Measurements from ENCODE around the gene RASA3. TPM values are rescaled to one million over a fixed set of nuclear protein-coding genes. Genes with fewer than 3 reads are reported as not detected.

The RASA3 gene
- total RNA-seq, 2 experiments from 2014 or later = 28.9 to 32.3 TPM

GRCh38 chr13:113954046-113954835, 178.2 kb downstream of the RASA3 start:
- ChIA-PET CTCF (interaction anchor here (1.5 kb wide), 1 partner anchor 272 kb away, joined by 5 read pairs; no protein-coding TSS in a partner anchor), POLR2A (interaction anchor here (1.3 kb wide), 1 partner anchor 275 kb away, joined by 4 read pairs; no protein-coding TSS in a partner anchor)
- no peaks in the 10 kb centered on the region for H3K27me3 Mint-ChIP-seq
- ATAC-seq (no peak), DNase-seq (no peak)
- peaks cover 3% of the 10 kb centered on the region for H3K9me3 Mint-ChIP-seq
- intact Hi-C loops (cut with micrococcal nuclease) = no loop called here
- H3K4me3 Mint-ChIP-seq = no peak overlapping the region
- no peak overlapping the region for H3K27ac Mint-ChIP-seq
- H3K4me1 Mint-ChIP-seq (ENCODE audit: low read depth) = peaks cover 2% of the 10 kb centered on the region
- H3K36me3 Mint-ChIP-seq (ENCODE audit: low read depth) = peaks cover 16% of the 10 kb centered on the region
- no peak for TF ChIP-seq CTCF (IDR thresholded peaks at IDR 0.05)

GRCh38 chr13:113953561-113953960, 178.9 kb downstream of the RASA3 start:
- POLR2A ChIA-PET = interaction anchor here (1.3 kb wide), 1 partner anchor 275 kb away, joined by 4 read pairs; no protein-coding TSS in a partner anchor
- CTCF ChIA-PET = interaction anchor here (1.5 kb wide), 1 partner anchor 273 kb away, joined by 5 read pairs; no protein-coding TSS in a partner anchor

GRCh38 chr13:113952983-113953520, 179.4 kb downstream of the RASA3 start:
- intact Hi-C loops (cut with micrococcal nuclease) = no loop called here
- H3K4me1 Mint-ChIP-seq (ENCODE audit: low read depth) = peaks cover 1% of the 10 kb centered on the region
- ChIA-PET POLR2A (interaction anchor here (0.6 to 1.3 kb wide), 2 partner anchors 166 to 276 kb away, joined by 3 to 4 read pairs; no protein-coding TSS in a partner anchor), CTCF (interaction anchor here (1.5 kb wide), 1 partner anchor 273 kb away, joined by 5 read pairs; no protein-coding TSS in a partner anchor)
- no peaks in the 10 kb centered on the region for H3K27me3 Mint-ChIP-seq
- H3K4me3 Mint-ChIP-seq = no peak overlapping the region
- DNase-seq (no peak), ATAC-seq (no peak)
- H3K27ac Mint-ChIP-seq = no peak overlapping the region
- no peaks in the 10 kb centered on the region for H3K9me3 Mint-ChIP-seq
- no peak for TF ChIP-seq CTCF (IDR thresholded peaks at IDR 0.05)
- H3K36me3 Mint-ChIP-seq (ENCODE audit: low read depth) = peaks cover 11% of the 10 kb centered on the region

More at GRCh38 chr13:113953561-113953960, 178.9 kb downstream of the RASA3 start:
- ATAC-seq (no peak), DNase-seq (no peak)
- Mint-ChIP-seq H3K36me3 (ENCODE audit: low read depth) (peaks cover 13% of the 10 kb centered on the region), H3K9me3 (no peaks in the 10 kb centered on the region), H3K27me3 (no peaks in the 10 kb centered on the region), H3K4me1 (ENCODE audit: low read depth) (peaks cover 2% of the 10 kb centered on the region), H3K27ac (no peak overlapping the region), H3K4me3 (no peak overlapping the region)
- intact Hi-C loops (cut with micrococcal nuclease) = no loop called here
- TF ChIP-seq CTCF (IDR thresholded peaks at IDR 0.05) = no peak

- Mint-ChIP-seq H3K27me3 (no peaks in the 10 kb centered on the region), H3K9me3 (no peaks in the 10 kb centered on the region), H3K4me3 (no peak overlapping the region), H3K27ac (no peak overlapping the region), H3K36me3 (ENCODE audit: low read depth) (peaks cover 11% of the 10 kb centered on the region), H3K4me1 (ENCODE audit: low read depth) (peaks cover 3% of the 10 kb centered on the region)
- ATAC-seq = no peak
- TF ChIP-seq CTCF (IDR thresholded peaks at IDR 0.05) = no peak
- ChIA-PET CTCF (no interaction called here), POLR2A (interaction anchor here (0.6 kb wide), 1 partner anchor 166 kb away, joined by 3 read pairs; no protein-coding TSS in a partner anchor)
- no peak for DNase-seq
- intact Hi-C loops (cut with micrococcal nuclease) = no loop called here
These were observed 180.1 kb downstream of the RASA3 start for GRCh38 chr13:113952151-113952982.

Measured in activated CD8-positive, alpha-beta T cell treated with anti-CD3 and anti-CD28 coated beads for 36 hours (primary cell).